ENCODE data around the gene MFN2. TPM values are rescaled to one million over a fixed set of nuclear protein-coding genes. Genes with fewer than 3 reads are reported as not detected.

Gene MFN2
- polyA plus RNA-seq, 1 experiment: 62.5 TPM

DNA sequence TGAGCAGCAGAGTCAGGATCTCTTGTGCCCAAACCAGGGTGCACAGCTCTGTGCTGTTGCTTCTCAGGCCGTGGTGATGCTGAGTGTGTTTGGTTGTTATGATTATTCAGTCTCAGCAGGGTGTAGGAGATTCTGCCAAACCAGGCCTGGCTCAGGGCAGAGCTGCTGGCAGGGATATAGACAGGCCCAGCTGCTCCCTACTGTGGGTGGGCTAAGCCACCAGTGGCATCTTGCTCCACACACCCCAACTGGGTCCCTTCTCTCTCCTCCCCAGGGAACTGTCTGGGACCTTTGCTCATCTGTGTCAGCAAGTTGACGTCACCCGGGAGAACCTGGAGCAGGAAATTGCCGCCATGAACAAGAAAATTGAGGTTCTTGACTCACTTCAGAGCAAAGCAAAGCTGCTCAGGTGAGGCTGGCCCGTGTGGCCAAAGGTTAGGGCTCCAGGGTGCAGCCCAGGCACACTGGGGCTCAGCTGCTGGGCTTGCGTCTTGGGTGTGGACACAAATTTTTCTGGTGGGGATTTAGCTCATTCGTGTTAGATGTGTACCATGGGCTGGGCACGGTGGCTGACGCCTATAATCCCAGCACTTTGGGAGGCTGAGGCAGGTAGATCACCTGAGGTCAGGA is 29.2 kb downstream of the MFN2 start:
- DNase-seq (ENCODE audit: low read depth): no peak
- ChIA-PET POLR2A (no interaction called here), CTCF (no interaction called here)
- Histone ChIP-seq H3K36me3 (ENCODE audit: control insufficient read depth, insufficient read depth, low read length) (peaks cover 43% of the 10 kb centered on the region), H3K27me3 (ENCODE audit: control insufficient read depth, insufficient read depth, low read length) (no peaks in the 10 kb centered on the region), H3K4me3 (ENCODE audit: low read depth, low read length) (no peak overlapping the region)
- TF ChIP-seq, protein P1, sequence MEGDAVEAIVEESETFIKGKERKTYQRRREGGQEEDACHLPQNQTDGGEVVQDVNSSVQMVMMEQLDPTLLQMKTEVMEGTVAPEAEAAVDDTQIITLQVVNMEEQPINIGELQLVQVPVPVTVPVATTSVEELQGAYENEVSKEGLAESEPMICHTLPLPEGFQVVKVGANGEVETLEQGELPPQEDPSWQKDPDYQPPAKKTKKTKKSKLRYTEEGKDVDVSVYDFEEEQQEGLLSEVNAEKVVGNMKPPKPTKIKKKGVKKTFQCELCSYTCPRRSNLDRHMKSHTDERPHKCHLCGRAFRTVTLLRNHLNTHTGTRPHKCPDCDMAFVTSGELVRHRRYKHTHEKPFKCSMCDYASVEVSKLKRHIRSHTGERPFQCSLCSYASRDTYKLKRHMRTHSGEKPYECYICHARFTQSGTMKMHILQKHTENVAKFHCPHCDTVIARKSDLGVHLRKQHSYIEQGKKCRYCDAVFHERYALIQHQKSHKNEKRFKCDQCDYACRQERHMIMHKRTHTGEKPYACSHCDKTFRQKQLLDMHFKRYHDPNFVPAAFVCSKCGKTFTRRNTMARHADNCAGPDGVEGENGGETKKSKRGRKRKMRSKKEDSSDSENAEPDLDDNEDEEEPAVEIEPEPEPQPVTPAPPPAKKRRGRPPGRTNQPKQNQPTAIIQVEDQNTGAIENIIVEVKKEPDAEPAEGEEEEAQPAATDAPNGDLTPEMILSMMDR (IDR thresholded peaks at IDR 0.05; ENCODE audit: insufficient read depth, low read depth, low read length): no peak

DNA sequence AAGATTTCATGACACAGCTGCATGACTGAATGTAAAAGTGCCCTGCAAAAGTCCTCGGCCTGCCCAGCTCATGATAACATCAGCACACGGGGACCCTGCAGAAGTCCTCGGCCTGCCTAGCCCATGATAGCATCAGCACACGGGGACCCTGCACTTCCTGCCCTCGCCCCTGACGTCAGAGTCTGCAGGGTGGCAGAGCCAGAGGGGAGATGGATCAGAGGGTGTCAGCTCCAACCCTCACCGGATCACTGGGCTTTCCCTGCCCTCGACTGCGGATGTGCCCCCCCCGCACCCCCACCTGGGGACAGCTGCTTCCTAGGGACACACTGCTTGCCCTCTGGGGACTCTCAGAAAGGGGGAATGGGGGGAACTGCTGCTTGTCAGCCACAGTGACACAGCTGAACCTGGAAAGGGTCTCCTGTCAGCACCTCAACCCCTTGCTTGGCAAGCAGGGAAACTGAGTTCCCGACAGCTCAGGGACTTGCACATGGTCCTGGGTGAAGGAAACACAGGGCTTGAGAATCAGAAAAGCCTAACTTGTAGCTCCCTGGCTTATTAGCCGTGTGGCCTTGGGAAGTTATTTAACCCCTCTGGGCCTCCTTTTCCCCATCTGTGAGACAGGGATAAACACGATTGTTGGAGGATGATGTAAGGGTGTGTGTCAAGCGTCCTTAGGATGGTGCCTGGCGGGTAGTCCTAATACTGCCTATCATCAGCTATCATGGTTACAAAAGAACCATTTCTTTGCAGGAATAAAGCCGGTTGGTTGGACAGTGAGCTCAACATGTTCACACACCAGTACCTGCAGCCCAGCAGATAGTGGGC is 30.7 kb downstream of the MFN2 start:
- Histone ChIP-seq H3K36me3 (ENCODE audit: control insufficient read depth, insufficient read depth, low read length) (peaks cover 33% of the 10 kb centered on the region), H3K4me3 (ENCODE audit: low read depth, low read length) (no peak overlapping the region), H3K27me3 (ENCODE audit: control insufficient read depth, insufficient read depth, low read length) (no peaks in the 10 kb centered on the region)
- DNase-seq (ENCODE audit: low read depth): no peak
- TF ChIP-seq, protein P1 (IDR thresholded peaks at IDR 0.05; ENCODE audit: insufficient read depth, low read depth, low read length): no peak
- POLR2A ChIA-PET: no interaction called here
- CTCF ChIA-PET: interaction anchor here (0.6 to 0.8 kb wide), 2 partner anchors 28 to 114 kb away, joined by 3 to 4 read pairs; no protein-coding TSS in a partner anchor

DNA sequence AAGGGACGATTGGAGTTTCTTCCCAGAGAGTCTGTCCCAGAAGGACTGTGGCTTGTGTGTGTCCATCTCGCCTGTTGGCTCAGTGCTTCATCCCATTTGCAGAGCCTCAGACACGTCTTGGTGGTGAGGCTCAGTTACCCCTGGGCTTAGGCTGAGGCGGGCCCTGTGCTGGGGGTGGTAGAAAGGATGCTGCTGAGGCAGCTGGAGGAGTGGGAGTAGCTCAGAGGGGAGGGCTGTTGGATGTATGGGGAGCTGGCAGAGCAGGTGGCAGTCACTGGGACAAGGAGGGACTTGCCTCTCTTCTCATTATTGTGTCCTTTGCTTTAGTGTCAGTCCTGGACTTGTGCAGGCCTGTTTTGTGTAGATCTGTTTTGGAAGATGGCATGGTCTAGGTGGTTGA is 31.8 kb downstream of the MFN2 start:
- no peak overlapping the region for H3K4me3 ChIP-seq (ENCODE audit: low read depth, low read length)
- CTCF ChIA-PET: interaction anchor here (0.8 kb wide), 1 partner anchor 113 kb away, joined by 4 read pairs; no protein-coding TSS in a partner anchor
- TF ChIP-seq, protein P1 (IDR thresholded peaks at IDR 0.05; ENCODE audit: insufficient read depth, low read depth, low read length): no peak
- H3K36me3 ChIP-seq (ENCODE audit: control insufficient read depth, insufficient read depth, low read length): peaks cover 24% of the 10 kb centered on the region
- DNase-seq (ENCODE audit: low read depth): no peak
- POLR2A ChIA-PET: no interaction called here
- no peaks in the 10 kb centered on the region for H3K27me3 ChIP-seq (ENCODE audit: control insufficient read depth, insufficient read depth, low read length)

DNA sequence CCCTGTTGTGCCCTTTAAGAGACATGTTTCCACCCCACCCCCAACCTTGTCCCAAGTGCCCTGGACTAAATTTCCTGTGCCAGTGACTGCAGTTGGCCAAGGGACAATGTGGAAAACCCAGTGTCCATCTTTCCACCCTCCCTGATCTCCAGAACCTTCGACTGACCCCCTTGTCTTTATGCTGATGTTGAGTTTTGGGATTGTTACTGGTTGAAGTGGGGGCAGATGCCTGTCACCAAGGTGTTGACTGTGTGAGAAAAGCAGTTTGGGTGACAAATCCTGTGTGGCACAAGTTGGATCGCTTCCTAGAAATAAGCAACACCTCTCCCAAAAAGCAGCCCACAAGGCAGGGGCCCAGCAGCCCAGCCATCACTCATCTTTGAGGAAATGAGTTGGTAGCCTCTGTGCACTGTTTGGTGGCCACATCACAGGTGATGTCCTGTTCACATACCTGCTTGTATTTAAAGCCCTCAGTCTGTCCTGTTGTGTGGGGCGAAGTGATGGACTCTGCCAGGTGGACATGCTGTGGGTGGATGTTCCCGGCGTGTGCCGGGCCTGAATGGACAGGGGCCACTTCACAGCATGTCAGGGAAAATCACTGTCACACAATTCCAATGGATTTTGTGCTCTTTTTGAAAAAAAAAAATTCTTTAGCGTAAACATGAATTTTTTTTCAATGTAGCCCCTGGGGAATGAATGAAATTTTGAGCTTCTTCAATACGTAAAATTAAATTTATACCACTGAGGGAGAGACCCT is 32.5 kb downstream of the MFN2 start:
- Histone ChIP-seq H3K27me3 (ENCODE audit: control insufficient read depth, insufficient read depth, low read length) (no peaks in the 10 kb centered on the region), H3K4me3 (ENCODE audit: low read depth, low read length) (no peak overlapping the region), H3K36me3 (ENCODE audit: control insufficient read depth, insufficient read depth, low read length) (peaks cover 20% of the 10 kb centered on the region)
- TF ChIP-seq, protein P1 (IDR thresholded peaks at IDR 0.05; ENCODE audit: insufficient read depth, low read depth, low read length): no peak
- ChIA-PET CTCF (interaction anchor here (1.2 kb wide), 1 partner anchor 18 kb away, joined by 4 read pairs; no protein-coding TSS in a partner anchor), POLR2A (no interaction called here)
- no peak for DNase-seq (ENCODE audit: low read depth)

Measured in BJ (cell line).